H1 (cell line): ENCODE data around the gene RASSF3. TPM values are rescaled to one million over a fixed set of nuclear protein-coding genes. Genes with fewer than 3 reads are reported as not detected.

Source experiments
- ASH2L ChIP-seq: fragments of 200-600, 300-600 bp; sonication (generic); IDR thresholded peaks from one replicate; pipeline ENCODE4 v1.7.1; 2017; ENCODE audit warnings: low read length
- BACH1 ChIP-seq: IDR thresholded peaks from 2 replicates; pipeline ENCODE4 v1.6.1; 2012; ENCODE audit warnings: low read length, improper control_type of control experiment
- BRCA1 ChIP-seq: IDR thresholded peaks from 2 replicates; pipeline ENCODE4 v1.6.1; 2012; ENCODE audit warnings: low read depth, low read length, improper control_type of control experiment
- CBX5 ChIP-seq: fragments of 300-800, 300-1000 bp; sonication (generic); IDR thresholded peaks from 2 replicates; pipeline ENCODE4 v1.7.1; 2016; ENCODE audit warnings: antibody characterized with exemption, low read length, low read depth
- CHD7 ChIP-seq: fragments of 300-600 bp; sonication (generic); IDR thresholded peaks from 2 replicates; pipeline ENCODE4 v1.7.1; 2012; ENCODE audit warnings: low read length, moderate library complexity, mild to moderate bottlenecking, inconsistent platforms; ENCODE audit not compliant: insufficient replicate concordance
- POLR2A ChIP-seq, 2 experiments: IDR thresholded peaks; 1 replicate in 1 of 2; 2 replicates in 1 of 2; pipeline ENCODE4 v1.6.1; 2011; ENCODE audit warnings: low read depth in 2 of 2, low read length in 2 of 2, mild to moderate bottlenecking in 2 of 2; ENCODE audit errors: control extremely low read depth in 1 of 2
- RFX5 ChIP-seq: IDR thresholded peaks from 2 replicates; pipeline ENCODE4 v1.6.1; 2011; ENCODE audit warnings: low read depth, low read length, improper control_type of control experiment, borderline replicate concordance
- RNF2 ChIP-seq: fragments of 200-900, 300-1000 bp; sonication (generic); IDR thresholded peaks from 2 replicates; pipeline ENCODE4 v1.7.1; 2016; ENCODE audit warnings: borderline replicate concordance, low read depth, mild to moderate bottlenecking, antibody characterized with exemption, low read length; ENCODE audit not compliant: poor library complexity, severe bottlenecking; ENCODE audit errors: missing control alignments
- SAP30 ChIP-seq: fragments of 300-600 bp; sonication (generic); IDR thresholded peaks from 2 replicates; pipeline ENCODE4 v1.7.1; 2012; ENCODE audit warnings: low read length, moderate library complexity, mild to moderate bottlenecking, inconsistent platforms; ENCODE audit not compliant: insufficient read depth, insufficient replicate concordance
- SIRT6 ChIP-seq: IDR thresholded peaks from one replicate; pipeline ENCODE4 v1.7.1; 2012; ENCODE audit warnings: low read length, inconsistent platforms
- SP2 ChIP-seq: IDR thresholded peaks from 2 replicates; pipeline ENCODE4 v1.6.1; 2012; ENCODE audit warnings: mild to moderate bottlenecking, low read length, inconsistent platforms
- SUZ12 ChIP-seq: fragments of 200-600 bp; sonication (generic); IDR thresholded peaks from 2 replicates; pipeline ENCODE4 v1.6.1; 2012; ENCODE audit warnings: mild to moderate bottlenecking, inconsistent platforms, low read length, moderate library complexity, mixed read lengths
- TBP ChIP-seq: IDR thresholded peaks from 2 replicates; pipeline ENCODE4 v1.6.1; 2011; ENCODE audit warnings: low read depth, low read length, improper control_type of control experiment
- polyA plus RNA-seq, 7 experiments: library from polyadenylated mRNA; depleted of rRNA in 3 of 7; stranded (reverse) in 5 of 7; unstranded in 2 of 7; fragments of >200 nt in 5 of 7; fragments of 200-250 nt in 2 of 7; gene quantifications; 1 replicate in 5 of 7; 2 replicates in 1 of 7; 4 replicates in 1 of 7; pipeline versions ENCODE4 v1.2.1 to v1.2.3, GENCODE V29; 2011 to 2013; ENCODE audit warnings: missing spikeins in 2 of 7, mixed read lengths in 2 of 7
- total RNA-seq: library from RNA; stranded (reverse); fragmentation: NEBNext Ultra II Directional; extraction: Animal tissue kit (Norgen Biotek cat#: 25700); gene quantifications from 2 replicates; pipeline ENCODE4 v1.2.1, GENCODE V29; 2021

Gene RASSF3
- total and polyA plus RNA-seq, 2 of the 8 experiments (the other 6 are each of a cell fraction or from before 2014, with no cell fraction given) = 19.1 to 64.3 TPM

GRCh38 chr12:64720884-64721283, 110.6 kb downstream of the RASSF3 start (continued):
- no peak for TF ChIP-seq CHD7
- TF ChIP-seq POLR2A (IDR thresholded peaks at IDR 0.05; ENCODE audit: control extremely low read depth in 1 of 2, low read depth in 2 of 2, low read length in 2 of 2) = no peak
- no peak for TF ChIP-seq TBP
- no peak for TF ChIP-seq SP2
- no peak for TF ChIP-seq SIRT6
- TF ChIP-seq CBX5 = no peak
- TF ChIP-seq RNF2 = no peak
- TF ChIP-seq BRCA1 = no peak
- TF ChIP-seq ASH2L = no peak
- TF ChIP-seq RFX5 = no peak
- TF ChIP-seq BACH1 = no peak
- TF ChIP-seq SUZ12 = no peak
- TF ChIP-seq SAP30 = no peak
